ENCODE results near the gene ARID2. TPM values are rescaled to one million over a fixed set of nuclear protein-coding genes. Genes with fewer than 3 reads are reported as not detected.

The ARID2 gene
- total and polyA plus RNA-seq, 3 experiments from 2014 or later, result 12.9 to 26.7 (median 25.5) TPM

DNA sequence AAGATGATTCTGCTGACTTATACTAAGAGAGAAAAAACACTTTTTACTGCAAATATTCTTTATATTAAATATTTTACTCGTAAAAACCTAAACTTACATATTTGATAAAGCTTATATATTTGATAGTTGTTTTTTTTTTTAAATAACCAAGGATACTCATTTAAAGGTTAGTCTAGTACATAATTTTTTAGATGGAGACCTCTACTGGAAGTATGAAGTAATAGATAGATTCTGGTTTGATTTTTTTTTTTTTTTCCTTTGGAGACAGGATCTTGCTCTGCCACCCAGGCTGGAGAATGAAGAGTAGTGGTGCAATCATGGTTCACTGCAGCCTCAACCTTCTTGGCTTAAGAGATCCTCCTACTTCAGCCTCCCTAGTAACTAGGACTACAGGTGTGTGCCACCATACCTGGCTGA lies 16.4 kb downstream of the ARID2 start:
- Mint-ChIP-seq H3K27ac (peak overlapping the region in 4 of 8 donors; percentile 26 to 66 (median 54)), H3K27me3 (no peaks in the 10 kb centered on the region), H3K4me3 (no peak overlapping the region), H3K4me1 (peaks cover 53 to 84% (median 76%) of the 10 kb centered on the region in 3 donors), H3K36me3 (peaks cover 0 to 26% (median 13%) of the 10 kb centered on the region in 3 donors), H3K9me3 (no peaks in the 10 kb centered on the region)
- no peak overlapping the region for H3K27ac ChIP-seq (ENCODE audit: low read depth, low read length)
- H3K27me3 ChIP-seq (ENCODE audit: insufficient read depth, low read length, poor library complexity, severe bottlenecking), result no peaks in the 10 kb centered on the region
- peak in 2 of 5 donors; percentile 19 to 44 for DNase-seq
- no peaks in the 10 kb centered on the region for H3K36me3 ChIP-seq (ENCODE audit: insufficient read depth, low read length)
- POLR2A ChIA-PET, result interaction anchor here (0.6 kb wide), 1 partner anchor 132 kb away, joined by 3 read pairs; no protein-coding TSS in a partner anchor
- H3K9me3 ChIP-seq (ENCODE audit: low read length), result no peaks in the 10 kb centered on the region
- peaks cover 22% of the 10 kb centered on the region for H3K4me1 ChIP-seq (ENCODE audit: insufficient read depth, low read length)
- CTCF ChIA-PET, result interaction anchor here (1.0 to 5.3 kb wide), 6 partner anchors 18 to 202 kb away, joined by 3 to 45 read pairs (median 6); partner anchors contain the start of gene ARID2
- no peak overlapping the region for H3K4me3 ChIP-seq (ENCODE audit: low read length)

DNA sequence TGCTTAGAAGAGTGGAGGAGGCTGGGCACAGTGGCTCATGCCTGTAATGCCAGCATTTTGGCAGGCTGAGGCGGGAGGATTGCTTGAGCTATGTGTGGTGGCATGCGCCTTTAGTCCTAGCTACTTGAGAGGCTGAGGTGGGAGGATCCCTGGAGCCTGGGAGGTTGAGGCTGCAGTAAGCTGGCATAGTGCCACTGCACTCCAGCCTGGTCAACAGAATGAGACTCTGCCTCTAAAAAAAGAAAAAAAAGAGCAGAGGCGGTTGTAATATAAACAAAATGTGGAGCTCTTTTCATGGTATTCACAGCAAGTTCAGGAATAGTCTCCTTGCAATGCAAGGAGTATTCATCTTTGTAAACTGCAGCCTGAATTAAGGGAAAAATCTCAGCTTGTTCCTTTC lies 27.2 kb downstream of the ARID2 start:
- Histone ChIP-seq H3K27ac (ENCODE audit: low read depth, low read length) (no peak overlapping the region), H3K4me3 (ENCODE audit: low read length) (no peak overlapping the region), H3K36me3 (ENCODE audit: insufficient read depth, low read length) (no peaks in the 10 kb centered on the region), H3K9me3 (ENCODE audit: low read length) (no peaks in the 10 kb centered on the region), H3K27me3 (ENCODE audit: insufficient read depth, low read length, poor library complexity, severe bottlenecking) (no peaks in the 10 kb centered on the region), H3K4me1 (ENCODE audit: insufficient read depth, low read length) (peaks cover 7% of the 10 kb centered on the region)
- Mint-ChIP-seq H3K36me3 (peaks cover 0 to 29% (median 3%) of the 10 kb centered on the region in 3 donors), H3K9me3 (no peaks in the 10 kb centered on the region), H3K4me3 (no peak overlapping the region), H3K4me1 (peaks cover 47 to 85% (median 75%) of the 10 kb centered on the region in 3 donors), H3K27me3 (no peaks in the 10 kb centered on the region), H3K27ac (peak overlapping the region in 4 of 8 donors; percentile 7 to 44 (median 38))
- POLR2A ChIA-PET, result no interaction called here
- no peak for DNase-seq
- CTCF ChIA-PET, result interaction anchor here (1.0 kb wide), 1 partner anchor 28 kb away, joined by 3 read pairs; no protein-coding TSS in a partner anchor

DNA sequence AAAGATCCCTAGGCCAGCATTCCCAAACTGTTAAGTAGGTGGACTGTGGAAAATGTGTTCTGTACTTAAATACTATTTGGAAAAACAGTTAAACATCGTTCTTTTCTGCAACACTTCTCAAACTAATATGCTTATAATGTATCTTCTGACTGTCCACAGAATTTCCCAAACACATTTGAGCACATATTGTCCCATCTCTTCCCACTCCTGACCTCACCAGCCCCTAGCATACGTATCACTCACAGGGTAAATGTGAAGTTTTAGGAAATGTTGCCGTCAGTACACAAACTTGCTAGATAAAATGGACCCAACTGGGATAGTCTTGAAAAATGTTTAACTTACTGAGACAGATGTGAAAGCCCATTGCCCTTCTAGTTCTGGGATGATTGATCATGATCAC lies 27.7 kb downstream of the ARID2 start:
- CTCF ChIA-PET, result no interaction called here
- H3K27me3 Mint-ChIP-seq, result no peaks in the 10 kb centered on the region
- peak overlapping the region in 3 of 8 donors; percentile 16 to 23 (median 17) for H3K27ac Mint-ChIP-seq
- H3K4me3 Mint-ChIP-seq, result no peak overlapping the region
- no peaks in the 10 kb centered on the region for H3K36me3 ChIP-seq (ENCODE audit: insufficient read depth, low read length)
- H3K4me1 Mint-ChIP-seq, result peaks cover 51 to 87% (median 78%) of the 10 kb centered on the region in 3 donors
- DNase-seq, result no peak
- H3K4me1 ChIP-seq (ENCODE audit: insufficient read depth, low read length), result peaks cover 6% of the 10 kb centered on the region
- H3K27ac ChIP-seq (ENCODE audit: low read depth, low read length), result no peak overlapping the region
- no peak overlapping the region for H3K4me3 ChIP-seq (ENCODE audit: low read length)
- H3K27me3 ChIP-seq (ENCODE audit: insufficient read depth, low read length, poor library complexity, severe bottlenecking), result no peaks in the 10 kb centered on the region
- H3K9me3 ChIP-seq (ENCODE audit: low read length), result no peaks in the 10 kb centered on the region
- H3K36me3 Mint-ChIP-seq, result peaks cover 0 to 29% (median 3%) of the 10 kb centered on the region in 3 donors
- POLR2A ChIA-PET, result no interaction called here
- H3K9me3 Mint-ChIP-seq, result no peaks in the 10 kb centered on the region

DNA sequence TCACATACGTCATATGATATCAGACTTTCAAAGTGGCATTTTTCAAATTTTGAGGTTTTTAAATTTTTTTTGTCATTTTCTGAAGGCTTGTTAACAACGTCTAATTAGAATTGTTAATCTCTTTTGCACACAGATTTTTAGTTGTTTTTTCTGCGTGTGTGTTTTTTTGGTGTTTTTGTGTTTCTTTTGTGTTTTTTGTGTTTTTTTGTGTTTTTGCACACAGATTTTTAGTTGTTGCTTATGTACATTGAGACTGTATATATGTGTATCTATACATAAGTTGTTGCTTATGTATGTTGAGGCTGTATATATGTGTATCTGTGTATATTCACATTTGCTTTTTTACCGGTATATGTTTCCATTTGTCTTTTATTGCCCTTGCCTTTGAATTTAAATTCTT lies 30.8 kb downstream of the ARID2 start:
- Mint-ChIP-seq H3K9me3 (no peaks in the 10 kb centered on the region), H3K27me3 (no peaks in the 10 kb centered on the region), H3K27ac (no peak overlapping the region), H3K36me3 (peaks cover 0 to 14% (median 0%) of the 10 kb centered on the region in 3 donors), H3K4me1 (peaks cover 54 to 86% (median 66%) of the 10 kb centered on the region in 3 donors), H3K4me3 (no peak overlapping the region)
- ChIA-PET CTCF (no interaction called here), POLR2A (no interaction called here)
- Histone ChIP-seq H3K4me3 (ENCODE audit: low read length) (no peak overlapping the region), H3K27ac (ENCODE audit: low read depth, low read length) (no peak overlapping the region), H3K4me1 (ENCODE audit: insufficient read depth, low read length) (peaks cover 16% of the 10 kb centered on the region), H3K36me3 (ENCODE audit: insufficient read depth, low read length) (no peaks in the 10 kb centered on the region), H3K27me3 (ENCODE audit: insufficient read depth, low read length, poor library complexity, severe bottlenecking) (no peaks in the 10 kb centered on the region), H3K9me3 (ENCODE audit: low read length) (no peaks in the 10 kb centered on the region)
- no peak for DNase-seq

DNA sequence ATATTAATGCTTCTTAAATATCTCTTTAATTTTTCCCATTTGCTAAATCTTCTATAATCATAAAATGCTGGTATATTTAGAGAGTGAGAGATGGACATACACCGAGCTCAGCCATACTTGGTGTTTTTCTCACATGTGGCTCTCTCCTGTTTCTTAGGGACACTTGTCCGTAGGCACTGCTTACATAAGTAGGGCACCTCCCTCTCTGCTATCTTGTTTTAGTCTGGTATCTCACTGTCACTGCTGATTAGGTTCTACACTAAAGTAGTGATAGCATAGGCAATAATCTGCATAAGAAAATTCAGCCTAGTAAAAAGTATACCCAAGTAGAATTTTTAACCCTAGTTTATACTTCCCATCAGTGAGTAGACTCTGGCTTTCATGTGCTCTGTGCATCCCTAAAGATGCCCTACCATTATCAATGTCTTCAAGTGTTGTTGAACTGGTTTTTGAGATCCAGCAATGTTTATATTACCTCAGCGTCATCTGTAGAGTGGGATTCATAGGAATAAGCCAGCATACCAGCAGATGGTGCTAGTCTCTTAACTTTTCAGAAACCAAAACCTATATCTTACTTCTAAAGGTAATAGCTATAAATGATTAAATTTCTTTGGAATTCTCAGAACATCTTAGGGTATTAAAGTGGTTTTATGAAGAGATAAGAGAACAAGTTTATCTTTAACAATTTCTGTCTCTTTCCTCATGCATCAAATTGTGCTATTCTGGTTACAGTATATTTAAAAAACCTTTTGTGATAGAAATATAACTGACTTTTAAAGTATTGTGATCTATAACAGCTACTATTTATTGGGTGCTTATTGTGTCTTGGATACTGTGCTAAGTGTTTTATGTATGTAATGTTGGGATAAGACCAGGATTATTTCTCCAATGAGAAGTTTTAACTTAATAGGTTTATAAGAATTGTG lies 32.9 kb downstream of the ARID2 start:
- Histone ChIP-seq H3K4me1 (ENCODE audit: insufficient read depth, low read length) (peaks cover 16% of the 10 kb centered on the region), H3K9me3 (ENCODE audit: low read length) (no peaks in the 10 kb centered on the region), H3K27ac (ENCODE audit: low read depth, low read length) (no peak overlapping the region), H3K27me3 (ENCODE audit: insufficient read depth, low read length, poor library complexity, severe bottlenecking) (no peaks in the 10 kb centered on the region), H3K4me3 (ENCODE audit: low read length) (no peak overlapping the region), H3K36me3 (ENCODE audit: insufficient read depth, low read length) (no peaks in the 10 kb centered on the region)
- ChIA-PET POLR2A (interaction anchor here (0.6 kb wide), 1 partner anchor 64 kb away, joined by 3 read pairs; no protein-coding TSS in a partner anchor), CTCF (interaction anchor here (1.0 to 1.2 kb wide), 3 partner anchors 9 to 32 kb away, joined by 3 to 5 read pairs (median 5); no protein-coding TSS in a partner anchor)
- H3K9me3 Mint-ChIP-seq, result no peaks in the 10 kb centered on the region
- peak overlapping the region in 1 of 8 donors; percentile 21 for H3K27ac Mint-ChIP-seq
- H3K4me1 Mint-ChIP-seq, result peaks cover 54 to 79% (median 58%) of the 10 kb centered on the region in 3 donors
- H3K4me3 Mint-ChIP-seq, result no peak overlapping the region
- no peaks in the 10 kb centered on the region for H3K27me3 Mint-ChIP-seq
- peak in 1 of 5 donors; percentile 6 for DNase-seq
- peaks cover 3 to 11% (median 7%) of the 10 kb centered on the region in 3 donors for H3K36me3 Mint-ChIP-seq

DNA sequence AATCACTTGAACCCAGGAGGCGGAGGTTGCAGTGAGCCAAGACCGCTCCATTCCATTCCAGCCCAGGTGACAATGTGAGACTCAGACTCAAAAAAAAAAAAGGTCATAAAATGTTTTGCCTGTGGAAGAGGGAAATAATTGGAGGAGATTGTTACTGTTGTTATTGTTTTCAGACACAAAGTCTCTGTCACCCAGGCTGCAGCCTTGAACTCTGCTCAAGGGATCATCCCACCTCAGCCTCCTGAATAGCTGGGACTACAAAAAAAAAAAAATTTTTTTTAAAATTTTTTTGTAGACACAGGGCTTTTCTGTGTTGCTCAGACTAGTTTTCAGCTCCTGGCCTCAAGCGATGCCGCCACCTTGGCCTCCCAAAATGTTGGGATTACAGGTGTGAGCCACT lies 33.9 kb downstream of the ARID2 start:
- Histone ChIP-seq H3K4me1 (ENCODE audit: insufficient read depth, low read length) (peaks cover 16% of the 10 kb centered on the region), H3K27ac (ENCODE audit: low read depth, low read length) (no peak overlapping the region), H3K4me3 (ENCODE audit: low read length) (no peak overlapping the region), H3K9me3 (ENCODE audit: low read length) (no peaks in the 10 kb centered on the region), H3K27me3 (ENCODE audit: insufficient read depth, low read length, poor library complexity, severe bottlenecking) (no peaks in the 10 kb centered on the region), H3K36me3 (ENCODE audit: insufficient read depth, low read length) (no peaks in the 10 kb centered on the region)
- Mint-ChIP-seq H3K4me3 (no peak overlapping the region), H3K9me3 (peaks cover 0 to 3% (median 0%) of the 10 kb centered on the region in 5 donors), H3K27me3 (no peaks in the 10 kb centered on the region), H3K36me3 (peaks cover 4 to 17% (median 14%) of the 10 kb centered on the region in 3 donors), H3K4me1 (peaks cover 58 to 81% (median 59%) of the 10 kb centered on the region in 3 donors), H3K27ac (no peak overlapping the region)
- ChIA-PET POLR2A (no interaction called here), CTCF (interaction anchor here (0.7 to 1.2 kb wide), 3 partner anchors 9 to 219 kb away, joined by 3 to 5 read pairs (median 5); no protein-coding TSS in a partner anchor)
- no peak for DNase-seq

DNA sequence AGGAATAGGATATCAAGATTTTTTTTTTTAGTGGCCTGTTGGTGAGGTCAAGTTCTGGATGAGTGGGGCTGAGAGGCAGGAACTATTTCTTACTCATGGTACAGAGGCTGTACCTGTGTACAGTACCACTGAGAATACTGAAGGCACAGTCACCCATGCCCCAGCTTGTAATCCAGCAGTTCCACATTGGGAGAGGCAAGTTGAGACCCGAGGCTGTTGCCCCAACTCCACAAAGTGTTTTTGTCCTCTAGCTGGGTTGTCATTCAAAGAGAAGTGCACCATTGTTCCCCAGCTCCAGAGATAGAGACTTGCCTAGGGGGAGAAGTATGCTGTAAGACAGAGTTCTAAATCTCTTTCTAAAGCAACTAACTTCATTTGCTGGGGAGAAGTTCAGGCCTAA lies 38.7 kb downstream of the ARID2 start:
- POLR2A ChIA-PET, result no interaction called here
- Mint-ChIP-seq H3K9me3 (peaks cover 6 to 10% (median 7%) of the 10 kb centered on the region in 5 donors), H3K36me3 (peaks cover 8 to 34% (median 26%) of the 10 kb centered on the region in 3 donors), H3K27me3 (no peaks in the 10 kb centered on the region), H3K27ac (peak overlapping the region in 5 of 8 donors; percentile 6 to 67 (median 31)), H3K4me1 (peaks cover 60 to 74% (median 66%) of the 10 kb centered on the region in 3 donors), H3K4me3 (no peak overlapping the region)
- CTCF ChIA-PET, result no interaction called here
- Histone ChIP-seq H3K36me3 (ENCODE audit: insufficient read depth, low read length) (no peaks in the 10 kb centered on the region), H3K4me1 (ENCODE audit: insufficient read depth, low read length) (peaks cover 10% of the 10 kb centered on the region), H3K4me3 (ENCODE audit: low read length) (no peak overlapping the region), H3K9me3 (ENCODE audit: low read length) (no peaks in the 10 kb centered on the region), H3K27me3 (ENCODE audit: insufficient read depth, low read length, poor library complexity, severe bottlenecking) (no peaks in the 10 kb centered on the region), H3K27ac (ENCODE audit: low read depth, low read length) (no peak overlapping the region)
- DNase-seq, result no peak

DNA sequence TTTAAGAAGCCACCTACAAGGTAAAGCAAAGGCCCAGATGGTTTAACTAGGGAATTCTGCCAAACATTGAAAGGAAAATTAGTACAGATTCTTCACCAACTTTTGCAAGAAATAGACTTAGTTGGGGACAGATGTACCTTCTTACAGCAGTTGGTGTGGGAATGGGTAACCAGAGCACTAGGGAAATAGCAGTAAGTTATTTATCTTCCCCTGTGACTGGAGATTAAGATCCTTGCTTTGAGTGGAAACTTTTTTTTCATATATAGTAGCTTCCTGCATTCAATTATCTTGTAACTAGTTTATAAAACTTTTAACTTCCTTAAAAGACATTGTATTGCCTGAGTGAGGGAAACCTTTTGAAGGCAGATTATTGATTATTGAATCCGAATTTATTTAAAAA lies 44.2 kb downstream of the ARID2 start:
- no peak for DNase-seq
- H3K27ac ChIP-seq (ENCODE audit: low read depth, low read length), result no peak overlapping the region
- H3K27me3 ChIP-seq (ENCODE audit: insufficient read depth, low read length, poor library complexity, severe bottlenecking), result no peaks in the 10 kb centered on the region
- H3K27me3 Mint-ChIP-seq, result no peaks in the 10 kb centered on the region
- peaks cover 4 to 8% (median 7%) of the 10 kb centered on the region in 5 donors for H3K9me3 Mint-ChIP-seq
- H3K36me3 Mint-ChIP-seq, result peaks cover 3 to 16% (median 10%) of the 10 kb centered on the region in 3 donors
- no peak overlapping the region for H3K4me3 ChIP-seq (ENCODE audit: low read length)
- peaks cover 53 to 72% (median 69%) of the 10 kb centered on the region in 3 donors for H3K4me1 Mint-ChIP-seq
- H3K27ac Mint-ChIP-seq, result no peak overlapping the region
- peaks cover 11% of the 10 kb centered on the region for H3K4me1 ChIP-seq (ENCODE audit: insufficient read depth, low read length)
- ChIA-PET CTCF (no interaction called here), POLR2A (no interaction called here)
- peak overlapping the region in 1 of 7 donors; percentile 19 for H3K4me3 Mint-ChIP-seq
- H3K9me3 ChIP-seq (ENCODE audit: low read length), result no peaks in the 10 kb centered on the region
- no peaks in the 10 kb centered on the region for H3K36me3 ChIP-seq (ENCODE audit: insufficient read depth, low read length)
